Measurements from ENCODE around the gene NSUN6.

GRCh38 chr10:18565006-18565405, 86.4 kb downstream of the NSUN6 start:
- TF ChIP-seq EZH2 (IDR thresholded peaks at IDR 0.05; ENCODE audit: insufficient read depth, poor library complexity, severe bottlenecking) (no peak), EZH2phosphoT487 (IDR thresholded peaks at IDR 0.05; ENCODE audit: insufficient read depth, low read depth) (no peak)
